NCI-H1092 treated with DMSO at 0.1 percent for 48 hours (cell line): ENCODE measurements around the gene OR5K4.
"Not testable (repeated sequence)": the region's sequence is repeated elsewhere in the genome, so short reads cannot be mapped to it uniquely, and the experiment has no call there.

Experiments used
- DNase-seq: peaks from one replicate; lab custom pipeline; 2025; lab: John Stamatoyannopoulos, UW

OR5K4 gene

DNA sequence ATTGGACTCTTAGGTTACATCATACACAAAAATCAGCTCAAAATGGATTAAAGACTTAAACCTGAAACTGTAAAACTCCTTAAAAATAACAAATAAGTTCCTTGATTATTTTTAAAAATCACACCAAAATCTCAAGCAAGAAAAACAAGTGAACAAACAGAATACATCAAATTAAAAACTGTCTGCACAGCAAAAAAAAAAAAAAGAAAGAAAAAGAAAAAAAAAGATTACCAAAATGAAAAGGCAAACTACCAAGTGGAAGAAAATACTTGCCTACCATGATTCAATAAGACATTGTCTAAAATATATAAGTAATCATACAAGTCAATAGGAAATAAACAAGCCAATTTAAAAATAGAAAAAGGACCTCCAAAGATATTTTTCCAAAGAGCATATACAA, 17.5 kb downstream of the OR5K4 start:
- DNase-seq = no peak

GRCh38 chr3:98371853-98372252, 18.2 kb downstream of the OR5K4 start:
- DNase-seq = no peak

DNA sequence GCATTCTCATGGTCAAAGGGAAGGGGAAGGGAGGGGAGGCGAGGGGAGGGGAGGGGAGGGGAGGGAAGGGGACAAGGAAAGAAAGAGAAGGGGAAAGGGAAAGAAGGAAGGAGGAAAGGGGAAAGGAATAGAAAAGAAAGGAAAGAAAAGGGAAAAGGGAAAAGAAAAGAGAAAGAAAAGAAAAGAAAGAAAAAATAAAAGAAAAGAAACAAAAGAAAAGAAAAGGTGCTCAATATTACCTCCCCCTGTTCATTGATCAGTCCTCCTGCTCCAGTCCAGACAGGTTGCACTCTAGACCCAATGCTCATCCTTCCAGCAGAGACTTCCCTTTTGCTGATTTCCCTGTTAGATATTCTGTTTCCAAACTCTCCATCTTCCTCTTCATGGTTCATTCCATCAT, 18.8 kb downstream of the OR5K4 start:
- DNase-seq = no peak

DNA sequence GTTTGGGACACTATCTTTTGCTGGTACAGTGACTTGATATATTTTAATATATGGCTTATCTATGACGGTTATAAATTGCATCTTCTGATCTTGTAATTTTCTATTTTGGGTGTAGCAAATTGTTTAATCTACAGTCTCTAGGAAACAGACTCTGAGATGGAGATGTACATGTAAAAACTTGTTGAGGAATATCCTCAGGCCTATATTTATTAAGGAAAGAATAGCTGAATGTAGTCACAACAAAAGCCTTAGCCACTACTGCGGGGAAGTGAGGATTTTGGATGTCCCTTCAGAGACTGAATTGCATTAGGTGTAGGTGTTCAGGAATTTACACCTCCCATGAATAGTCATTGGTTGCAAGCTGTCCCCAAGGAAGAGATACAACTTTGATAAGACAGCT, 23.0 kb downstream of the OR5K4 start:
- DNase-seq = no peak

GRCh38 chr3:98388147-98388546, 34.5 kb downstream of the OR5K4 start:
- no peak for DNase-seq

DNA sequence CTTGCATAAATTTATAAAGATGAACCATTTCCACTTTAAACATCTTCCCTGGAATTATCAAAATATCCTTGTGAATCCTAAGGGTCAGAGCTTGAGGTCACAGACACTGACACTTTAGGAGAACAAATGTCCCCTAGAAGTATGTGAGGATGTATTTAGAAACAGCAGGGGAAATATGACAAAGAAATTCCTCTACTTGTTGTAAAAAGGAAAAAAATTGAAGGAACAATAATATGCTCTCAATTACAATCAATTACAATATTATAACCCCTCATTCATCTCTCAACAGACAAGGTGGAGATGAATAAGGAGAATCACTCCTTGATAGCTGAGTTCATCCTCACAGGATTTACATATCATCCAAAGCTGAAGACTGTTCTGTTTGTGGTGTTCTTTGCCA, 36.7 kb downstream of the OR5K4 start, which contains the start of gene OR5K3:
OR5K3 (plus strand) TSS at position 301 of the 400 bp plus-strand sequence; CDS start at position 301, 0 bp downstream.
- no peak for DNase-seq

GRCh38 chr3:98395101-98395500, 41.4 kb downstream of the OR5K4 start:
- no peak for DNase-seq

DNA sequence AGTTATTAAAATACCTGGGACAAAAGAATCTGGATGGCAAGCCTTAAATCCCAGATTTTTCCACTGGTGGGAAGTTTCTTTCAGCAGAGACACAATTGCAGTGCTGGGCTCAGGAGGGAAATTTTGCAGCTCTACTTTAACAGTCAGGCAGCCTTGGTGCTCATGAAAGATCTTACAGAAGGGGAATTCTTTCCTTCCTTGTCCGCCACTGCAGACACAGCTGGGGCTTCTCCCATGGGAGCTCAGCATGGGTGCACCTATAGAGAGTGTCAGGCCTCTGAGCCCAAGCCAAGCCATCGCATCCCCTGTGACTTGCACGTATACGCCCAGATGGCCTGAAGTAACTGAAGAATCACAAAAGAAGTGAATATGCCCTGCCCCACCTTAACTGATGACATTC, 42.8 kb downstream of the OR5K4 start:
- DNase-seq = not testable (repeated sequence)

DNA sequence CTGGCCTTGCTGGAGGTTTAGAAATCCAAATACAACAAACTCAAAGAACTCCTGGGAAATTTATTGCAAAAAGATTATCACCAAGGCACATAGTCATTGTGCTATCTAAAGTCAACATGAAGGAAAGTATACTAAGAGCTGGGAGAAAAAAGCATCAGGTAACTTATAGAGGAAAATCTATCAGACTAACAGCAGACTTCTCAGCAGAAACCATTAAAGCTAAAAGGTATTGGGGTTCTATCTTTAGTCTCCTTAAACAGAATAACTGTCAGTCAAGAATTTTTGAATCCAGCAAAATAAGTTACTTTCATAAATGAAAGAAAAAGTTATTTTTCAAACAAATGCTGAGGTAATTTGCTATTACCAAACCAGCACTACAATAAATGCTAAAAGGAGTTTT, 44.9 kb downstream of the OR5K4 start:
- no peak for DNase-seq

DNA sequence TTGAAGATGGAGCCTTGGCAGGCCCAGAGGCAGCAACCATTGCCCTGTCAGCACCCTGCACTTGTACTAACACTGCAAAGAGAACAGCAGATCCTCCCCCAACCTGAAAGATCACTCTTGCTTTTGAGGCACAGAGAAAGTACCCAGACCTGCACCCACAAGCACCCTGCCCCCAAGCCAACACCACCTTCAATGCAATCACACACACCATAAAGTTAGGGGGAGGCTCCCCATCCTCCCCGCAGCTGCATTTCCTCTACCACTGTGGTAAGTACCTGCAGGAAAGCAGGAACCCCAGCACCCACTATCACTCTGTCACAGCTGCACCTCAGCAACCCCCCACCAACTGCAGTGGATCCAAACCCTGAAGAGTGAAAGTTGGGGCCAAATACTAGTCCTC, 48.9 kb downstream of the OR5K4 start:
- no peak for DNase-seq

DNA sequence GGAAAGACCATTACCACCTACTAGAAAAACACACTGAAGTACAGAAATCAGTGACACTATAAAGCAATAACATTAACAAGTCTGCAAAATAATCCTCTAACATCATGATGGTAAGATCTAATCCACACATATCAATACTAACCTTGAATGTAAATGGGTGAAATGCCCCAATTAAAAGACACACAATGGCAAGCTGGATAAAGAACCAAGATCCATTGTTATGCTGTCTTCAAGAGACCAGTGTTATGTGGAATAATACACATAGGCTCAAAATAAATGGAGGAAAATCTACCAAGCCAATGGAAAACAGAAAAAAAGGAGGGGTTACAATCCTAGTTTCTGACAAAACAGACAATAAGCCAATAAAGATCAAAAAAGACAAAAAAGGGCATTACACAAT, 50.4 kb downstream of the OR5K4 start:
- DNase-seq = no peak
